HG03066 (cell line): ENCODE data around the gene CBX6.

Experiments used
- ATAC-seq: cut with Tn5 transposase; IDR thresholded peaks from one replicate; pipeline ENCODE4 v1.9.1; 2021; ENCODE audit warnings: low read depth; ENCODE audit not compliant: unreplicated experiment

The CBX6 gene

GRCh38 chr22:38874529-38875222 is 2.7 kb upstream of the CBX6 start:
- ATAC-seq: no peak

- no peak for ATAC-seq
These were observed 1.7 kb upstream of the CBX6 start for GRCh38 chr22:38873469-38874411.

GRCh38 chr22:38872831-38873248 is 824 bp upstream of the CBX6 start:
- ATAC-seq: no peak

- ATAC-seq: no peak
These were observed 450 bp downstream of the CBX6 start for GRCh38 chr22:38871360-38872171.

GRCh38 chr22:38870791-38871359 is 1.1 kb downstream of the CBX6 start:
- no peak for ATAC-seq

- no peak for ATAC-seq
These were observed 1.7 kb downstream of the CBX6 start for GRCh38 chr22:38870312-38870741.

GRCh38 chr22:38869663-38870062 is 2.4 kb downstream of the CBX6 start:
- ATAC-seq: no peak

- ATAC-seq: no peak
These were observed 3.1 kb downstream of the CBX6 start for GRCh38 chr22:38868886-38869381.

GRCh38 chr22:38868286-38868721 is 3.7 kb downstream of the CBX6 start:
- no peak for ATAC-seq

- ATAC-seq: no peak
These were observed 4.3 kb downstream of the CBX6 start for GRCh38 chr22:38867471-38868285.

GRCh38 chr22:38867124-38867455 is 4.9 kb downstream of the CBX6 start:
- no peak for ATAC-seq

GRCh38 chr22:38866399-38867123 is 5.5 kb downstream of the CBX6 start:
- no peak for ATAC-seq

- no peak for ATAC-seq
These were observed 6.0 kb downstream of the CBX6 start for GRCh38 chr22:38866024-38866398.

- ATAC-seq: no peak
These were observed 6.6 kb downstream of the CBX6 start for GRCh38 chr22:38865201-38866023.

GRCh38 chr22:38864361-38865191 is 7.4 kb downstream of the CBX6 start:
- no peak for ATAC-seq

- no peak for ATAC-seq
These were observed 8.4 kb downstream of the CBX6 start for GRCh38 chr22:38863531-38864131.
